GM23338 (cell line): ENCODE results near the gene UCP3. TPM values are rescaled to one million over a fixed set of nuclear protein-coding genes. Genes with fewer than 3 reads are reported as not detected.

Source experiments
- ATAC-seq: fragments of 200-7000 bp; cut with Tn5 transposase; 3 replicates; pipeline ENCODE4 v1.9.1; 2020
- DNase-seq: peaks from one replicate; pipeline ENCODE4 v3.0.0-alpha.2; 2015; ENCODE audit warnings: low spot score
- H2AFZ ChIP-seq: fragments of 200-600 bp; sonication (generic); 2 replicates; pipeline ENCODE4 v1.8.0; 2016; ENCODE audit warnings: antibody characterized with exemption, mild to moderate bottlenecking, moderate library complexity
- H3F3A ChIP-seq: fragments of 200-600 bp; sonication (generic); replicated peaks from 2 replicates; pipeline ENCODE4 v1.8.0; 2017; ENCODE audit warnings: antibody characterized with exemption, mixed run types, low read depth
- H3K27ac ChIP-seq: fragments of 200-600 bp; sonication (generic); 2 replicates; pipeline ENCODE4 v1.6.1; 2016; ENCODE audit warnings: low read depth
- H3K27me3 ChIP-seq: fragments of 200-600 bp; sonication (generic); 2 replicates; pipeline ENCODE4 v1.8.0; 2016; ENCODE audit warnings: mild to moderate bottlenecking, mixed run types, moderate library complexity; ENCODE audit not compliant: insufficient read depth
- H3K36me3 ChIP-seq: fragments of 200-600 bp; sonication (generic); 2 replicates; pipeline ENCODE4 v1.8.0; 2016; ENCODE audit warnings: mild to moderate bottlenecking; ENCODE audit not compliant: insufficient read depth
- H3K4me1 ChIP-seq: fragments of 200-600 bp; sonication (generic); 2 replicates; pipeline ENCODE4 v1.8.0; 2016; ENCODE audit warnings: mild to moderate bottlenecking, moderate library complexity; ENCODE audit not compliant: insufficient read depth
- H3K4me2 ChIP-seq: fragments of 200-600 bp; sonication (generic); 2 replicates; pipeline ENCODE4 v1.7.1; 2017; ENCODE audit warnings: mixed run types
- H3K4me3 ChIP-seq: fragments of 200-600 bp; sonication (generic); 2 replicates; pipeline ENCODE4 v1.6.1; 2016; ENCODE audit warnings: mixed run types
- H3K79me2 ChIP-seq: fragments of 200-600 bp; sonication (generic); replicated peaks from 2 replicates; pipeline ENCODE4 v1.8.0; 2017; ENCODE audit warnings: mild to moderate bottlenecking; ENCODE audit not compliant: insufficient read depth
- H3K9me2 ChIP-seq: fragments of 200-600 bp; sonication (generic); 2 replicates; pipeline ENCODE4 v1.8.0; 2017; ENCODE audit not compliant: insufficient read depth
- H4K20me1 ChIP-seq: fragments of 200-600 bp; sonication (generic); replicated peaks from 2 replicates; pipeline ENCODE4 v1.8.0; 2017; ENCODE audit warnings: mild to moderate bottlenecking; ENCODE audit not compliant: insufficient read depth
- H3K27ac Mint-ChIP-seq: 2 replicates; pipeline ENCODE4 v1.8.0; 2020; ENCODE audit warnings: inconsistent platforms, mild to moderate bottlenecking, moderate library complexity, mixed read lengths
- H3K27me3 Mint-ChIP-seq: 3 replicates; pipeline ENCODE4 v1.8.0; 2022; ENCODE audit warnings: low read depth, mild to moderate bottlenecking, moderate library complexity, mixed read lengths, inconsistent platforms; ENCODE audit not compliant: insufficient read depth, poor library complexity
- H3K36me3 Mint-ChIP-seq: 3 replicates; pipeline ENCODE4 v1.8.0; 2021; ENCODE audit warnings: low read depth, mild to moderate bottlenecking, inconsistent platforms, moderate library complexity, mixed read lengths
- H3K4me1 Mint-ChIP-seq: 3 replicates; pipeline ENCODE4 v1.8.0; 2020; ENCODE audit warnings: mild to moderate bottlenecking, inconsistent platforms, mixed read lengths
- H3K4me3 Mint-ChIP-seq: 3 replicates; pipeline ENCODE4 v1.8.0; 2021; ENCODE audit warnings: moderate library complexity, mild to moderate bottlenecking, inconsistent platforms, mixed read lengths
- H3K9me3 Mint-ChIP-seq: 3 replicates; pipeline ENCODE4 v1.8.0; 2020; ENCODE audit warnings: moderate library complexity, mild to moderate bottlenecking, inconsistent platforms, mixed read lengths
- CREB1 ChIP-seq: fragments of 250-450 bp; sonication (Bioruptor Pico); IDR thresholded peaks from 2 replicates; pipeline ENCODE4 v1.5.0; 2020; ENCODE audit warnings: low read depth, mild to moderate bottlenecking, moderate library complexity
- CTCF ChIP-seq, 2 experiments: fragments of 200-600 bp in 1 of 2; sonication (generic) in 1 of 2; conservative IDR thresholded peaks; 2 replicates each; pipeline versions ENCODE4 v1.5.1 to v1.6.1; 2016 to 2017; ENCODE audit warnings: antibody characterized with exemption in 2 of 2, low read depth in 2 of 2, mild to moderate bottlenecking in 2 of 2, moderate library complexity in 1 of 2
- ETS1 ChIP-seq: IDR thresholded peaks from 2 replicates; pipeline ENCODE4 v1.6.1; 2016; ENCODE audit warnings: antibody characterized with exemption
- EZH2 ChIP-seq: fragments of 200-600 bp; sonication (generic); IDR thresholded peaks from one replicate; pipeline ENCODE4 v1.8.0; 2017; ENCODE audit warnings: antibody characterized with exemption, mild to moderate bottlenecking, low read depth; ENCODE audit not compliant: unreplicated experiment
- EZH2phosphoT487 ChIP-seq: fragments of 200-600 bp; sonication (generic); IDR thresholded peaks from one replicate; pipeline ENCODE4 v1.8.1; 2018; ENCODE audit warnings: antibody characterized with exemption; ENCODE audit not compliant: unreplicated experiment
- JUNB ChIP-seq: IDR thresholded peaks from one replicate; pipeline ENCODE4 v1.6.1; 2016; ENCODE audit warnings: antibody characterized with exemption; ENCODE audit not compliant: unreplicated experiment
- NANOG ChIP-seq: IDR thresholded peaks from 2 replicates; pipeline ENCODE4 v1.6.1; 2016; ENCODE audit warnings: antibody characterized with exemption, borderline replicate concordance
- POLR2AphosphoS5 ChIP-seq: IDR thresholded peaks from 2 replicates; pipeline ENCODE4 v1.6.1; 2016; ENCODE audit warnings: antibody characterized with exemption, low read depth
- REST ChIP-seq: IDR thresholded peaks from one replicate; pipeline ENCODE4 v1.6.1; 2018; ENCODE audit warnings: antibody characterized with exemption; ENCODE audit not compliant: unreplicated experiment
- STAT1 ChIP-seq: IDR thresholded peaks from one replicate; pipeline ENCODE4 v1.6.1; 2016; ENCODE audit warnings: antibody characterized with exemption; ENCODE audit not compliant: unreplicated experiment
- ZNF114 ChIP-seq: fragments of 250-450 bp; sonication (Bioruptor Pico); IDR thresholded peaks from 2 replicates; pipeline ENCODE4 v1.5.0; 2020; ENCODE audit warnings: mild to moderate bottlenecking, moderate library complexity
- ZNF331 ChIP-seq: fragments of 250-450 bp; sonication (Bioruptor Pico); IDR thresholded peaks from 2 replicates; pipeline ENCODE4 v1.5.0; 2020; ENCODE audit warnings: low read depth, mild to moderate bottlenecking, moderate library complexity
- ZNF462 ChIP-seq: fragments of 250-450 bp; sonication (Bioruptor Pico); IDR thresholded peaks from 2 replicates; pipeline ENCODE4 v1.5.0; 2020; ENCODE audit warnings: mild to moderate bottlenecking, moderate library complexity
- polyA plus RNA-seq: library from polyadenylated mRNA; unstranded; fragments of >200 nt; fragmentation: Nextera tagmentation; extraction: Ambion mirVana; gene quantifications from 2 replicates; pipeline ENCODE4 v1.2.1, GENCODE V29; 2016
- total RNA-seq: library from RNA; depleted of rRNA; stranded (reverse); fragments of >200 nt; shearing (Covaris generic); gene quantifications from 2 replicates; pipeline ENCODE4 v1.2.3, GENCODE V29; 2014

The UCP3 gene
- total and polyA plus RNA-seq, 2 experiments from 2014 or later = 0.21 to 0.40 TPM

- Histone ChIP-seq H3K27ac (no peak overlapping the region), H3K9me2 (0 out of 2 replicates have a peak, but pooled peaks cover 3% of the 10 kb centered on the region), H3K79me2 (no peaks in the 10 kb centered on the region), H3K27me3 (no peaks in the 10 kb centered on the region), H3K4me3 (no peak overlapping the region), H3K4me2 (no peak overlapping the region), H3F3A (no peaks in the 10 kb centered on the region), H3K36me3 (no peaks in the 10 kb centered on the region), H4K20me1 (no peaks in the 10 kb centered on the region), H3K4me1 (no peaks in the 10 kb centered on the region), H2AFZ (no peak overlapping the region)
- peaks cover 3% of the 10 kb centered on the region; the same call in 2 of the 3 replicates for H3K36me3 Mint-ChIP-seq
- H3K9me3 Mint-ChIP-seq = no peaks in the 10 kb centered on the region
- H3K27me3 Mint-ChIP-seq = peaks cover 5% of the 10 kb centered on the region
- H3K27ac Mint-ChIP-seq = no peak overlapping the region
- H3K4me3 Mint-ChIP-seq = no peak overlapping the region
- DNase-seq (no peak), ATAC-seq (no peak)
- TF ChIP-seq EZH2phosphoT487 = no peak
- TF ChIP-seq ZNF331 = no peak
- no peak for TF ChIP-seq CREB1
- TF ChIP-seq STAT1 = no peak
- TF ChIP-seq EZH2 = no peak
- no peak for TF ChIP-seq ZNF114 (CRISPR knock-in tag)
- no peak for TF ChIP-seq CTCF (conservative IDR thresholded peaks at IDR 0.05; ENCODE audit: low read depth in 2 of 2)
- no peak for TF ChIP-seq ETS1
- no peak for TF ChIP-seq NANOG
- TF ChIP-seq POLR2AphosphoS5 = no peak
- TF ChIP-seq ZNF462 (CRISPR knock-in tag) = no peak
- no peak for TF ChIP-seq REST
- no peak for TF ChIP-seq JUNB
- H3K4me1 Mint-ChIP-seq = peaks cover 7% of the 10 kb centered on the region
Measured at GRCh38 chr11:74023276-74023675, 14.4 kb upstream of the UCP3 start.
